SU-DHL-6 (cell line): ENCODE results near the gene PLEKHA7.
"Not testable (repeated sequence)": the region's sequence is repeated elsewhere in the genome, so short reads cannot be mapped to it uniquely, and the experiment has no call there.

ENCODE experiments used
- H2AFZ ChIP-seq: fragments of 200-600 bp; sonication (generic); 2 replicates; pipeline ENCODE4 v1.6.1; 2014; ENCODE audit warnings: low read depth, mild to moderate bottlenecking, moderate library complexity, mixed read lengths, antibody characterized with exemption, low read length; ENCODE audit not compliant: severe bottlenecking
- H3F3A ChIP-seq: fragments of 200-600 bp; shearing (Covaris generic); 2 replicates; pipeline ENCODE4 v1.6.0; 2016; ENCODE audit warnings: antibody characterized with exemption, mild to moderate bottlenecking; ENCODE audit not compliant: insufficient read depth
- H3K27ac ChIP-seq: fragments of 200-600 bp; sonication (generic); 2 replicates; pipeline ENCODE4 v1.5.1; 2016; ENCODE audit warnings: low read depth, mild to moderate bottlenecking, low read length, moderate library complexity, mixed read lengths
- H3K27me3 ChIP-seq: fragments of 200-600 bp; sonication (generic), shearing (Covaris generic); 2 replicates; pipeline ENCODE4 v1.6.0; 2014; ENCODE audit warnings: mild to moderate bottlenecking, low read length
- H3K36me3 ChIP-seq: fragments of 200-600 bp; sonication (generic); 2 replicates; pipeline ENCODE4 v1.6.1; 2014; ENCODE audit warnings: mild to moderate bottlenecking, low read length, mixed read lengths
- H3K4me2 ChIP-seq: fragments of 300-600, 200-600 bp; shearing (Covaris generic), sonication (generic); 2 replicates; pipeline ENCODE4 v1.6.0; 2014; ENCODE audit warnings: low read length, low read depth, mild to moderate bottlenecking; ENCODE audit not compliant: poor library complexity, severe bottlenecking
- H3K4me3 ChIP-seq: fragments of 200-600 bp; sonication (generic); 2 replicates; pipeline ENCODE4 v1.5.1; 2014; ENCODE audit warnings: antibody characterized with exemption, low read length, mild to moderate bottlenecking, mixed read lengths; ENCODE audit not compliant: insufficient read depth, poor library complexity, severe bottlenecking
- H3K79me2 ChIP-seq: fragments of 200-600 bp; sonication (generic); 2 replicates; pipeline ENCODE4 v1.6.1; 2014; ENCODE audit warnings: mild to moderate bottlenecking, low read length, moderate library complexity; ENCODE audit not compliant: insufficient read depth
- H3K9ac ChIP-seq: fragments of 200-600 bp; sonication (generic); 2 replicates; pipeline ENCODE4 v1.7.0; 2014; ENCODE audit warnings: mild to moderate bottlenecking, low read length
- H3K9me2 ChIP-seq: fragments of 200-600 bp; sonication (generic); replicated peaks from 2 replicates; pipeline ENCODE4 v1.6.1; 2014; ENCODE audit warnings: low read length; ENCODE audit not compliant: insufficient read depth
- H3K9me3 ChIP-seq: fragments of 200-600 bp; sonication (generic); 2 replicates; pipeline ENCODE4 v1.6.1; 2014; ENCODE audit warnings: low read length, mixed read lengths; ENCODE audit not compliant: insufficient read depth
- H4K20me1 ChIP-seq: fragments of 200-600 bp; sonication (generic); 2 replicates; pipeline ENCODE4 v1.6.1; 2014; ENCODE audit warnings: low read depth, mild to moderate bottlenecking, antibody characterized with exemption, low read length, moderate library complexity, mixed read lengths
- CTCF ChIP-seq: fragments of 200-600 bp; sonication (generic); IDR thresholded peaks from one replicate; pipeline ENCODE4 v1.5.1; 2017; ENCODE audit warnings: antibody characterized with exemption, mild to moderate bottlenecking, low read length, moderate library complexity; ENCODE audit not compliant: insufficient read depth, poor library complexity, severe bottlenecking
- EZH2phosphoT487 ChIP-seq: fragments of 200-600 bp; sonication (generic), shearing (Covaris generic); conservative IDR thresholded peaks from 2 replicates; pipeline ENCODE4 v1.6.1; 2018; ENCODE audit warnings: mild to moderate bottlenecking, antibody characterized with exemption, low read length, moderate library complexity, mixed read lengths

The PLEKHA7 gene

DNA sequence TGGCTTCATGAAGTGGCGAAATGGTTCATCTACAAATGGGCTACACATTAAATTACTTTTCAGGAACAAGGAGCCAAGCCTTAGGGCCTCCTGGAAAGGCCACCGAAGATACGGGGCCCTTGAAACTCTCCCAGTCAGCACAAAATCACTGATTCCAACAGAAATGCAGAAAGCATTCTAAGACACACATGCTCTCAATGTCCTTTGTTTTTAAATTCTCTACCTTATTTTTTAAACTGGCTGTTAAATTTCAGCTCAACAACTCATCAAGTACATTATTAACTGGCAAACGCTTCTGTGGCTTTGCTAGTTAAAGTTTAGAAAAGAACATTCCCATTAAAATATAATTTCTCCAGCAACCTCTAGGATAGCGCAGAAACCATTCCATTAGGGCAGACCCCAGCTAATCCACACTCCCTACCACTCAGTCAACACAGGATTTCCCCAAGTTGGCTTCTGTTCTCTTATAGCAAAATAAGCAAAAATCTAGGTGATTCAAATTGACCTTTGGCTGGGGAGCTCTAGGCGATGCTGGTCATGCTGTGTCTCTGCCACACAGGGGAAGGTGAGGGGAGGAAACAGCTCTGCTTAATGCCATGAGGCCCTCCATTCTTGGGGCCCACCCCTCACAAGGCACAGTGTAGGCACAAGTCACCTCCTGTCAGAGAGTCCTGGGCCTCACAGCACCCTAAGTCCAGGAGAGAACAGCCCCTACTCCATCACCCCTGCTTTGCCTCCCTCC is 47.1 kb downstream of the PLEKHA7 start:
- Histone ChIP-seq H3K9me2 (no peaks in the 10 kb centered on the region), H3K9me3 (no peaks in the 10 kb centered on the region), H3K27me3 (no peaks in the 10 kb centered on the region), H3K36me3 (no peaks in the 10 kb centered on the region), H3F3A (no peaks in the 10 kb centered on the region), H2AFZ (no peak overlapping the region), H3K4me2 (no peak overlapping the region), H3K27ac (no peak overlapping the region), H4K20me1 (no peaks in the 10 kb centered on the region), H3K79me2 (no peaks in the 10 kb centered on the region), H3K9ac (no peak overlapping the region), H3K4me3 (no peak overlapping the region)
- TF ChIP-seq CTCF: no peak
- no peak for TF ChIP-seq EZH2phosphoT487

DNA sequence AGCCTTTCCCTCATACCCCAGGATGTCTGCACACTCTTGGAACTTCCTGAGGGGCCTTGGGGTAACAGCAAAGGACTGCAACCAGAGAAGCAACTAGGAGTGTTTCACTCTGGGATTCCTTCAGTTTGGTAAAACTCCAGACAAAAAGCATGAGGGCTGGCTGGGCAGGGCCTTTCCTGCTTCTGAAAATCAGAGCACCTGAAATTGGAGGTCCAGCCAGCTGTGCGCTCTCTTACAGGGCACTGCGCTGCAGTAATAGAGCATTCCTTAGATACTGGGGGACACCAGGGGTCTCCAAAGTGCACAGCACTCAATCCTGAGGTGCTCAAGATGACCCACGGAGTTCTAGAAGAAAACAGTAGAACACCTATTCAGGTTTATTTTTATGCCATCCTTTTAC is 49.7 kb downstream of the PLEKHA7 start:
- Histone ChIP-seq H3K4me2 (no peak overlapping the region), H3K27ac (no peak overlapping the region), H3K27me3 (no peaks in the 10 kb centered on the region), H3K9ac (no peak overlapping the region), H3K9me2 (no peaks in the 10 kb centered on the region), H3K79me2 (no peaks in the 10 kb centered on the region), H3K9me3 (no peaks in the 10 kb centered on the region), H3K36me3 (no peaks in the 10 kb centered on the region), H4K20me1 (no peaks in the 10 kb centered on the region), H2AFZ (no peak overlapping the region), H3K4me3 (no peak overlapping the region), H3F3A (no peaks in the 10 kb centered on the region)
- TF ChIP-seq EZH2phosphoT487 (no peak), CTCF (no peak)

GRCh38 chr11:16963316-16963876 is 50.8 kb downstream of the PLEKHA7 start:
- Histone ChIP-seq H3F3A (no peaks in the 10 kb centered on the region), H3K36me3 (no peaks in the 10 kb centered on the region), H3K9me3 (no peaks in the 10 kb centered on the region), H4K20me1 (no peaks in the 10 kb centered on the region), H3K4me3 (no peak overlapping the region), H2AFZ (no peak overlapping the region), H3K4me2 (no peak overlapping the region), H3K27me3 (no peaks in the 10 kb centered on the region), H3K9ac (no peak overlapping the region), H3K79me2 (no peaks in the 10 kb centered on the region), H3K27ac (no peak overlapping the region), H3K9me2 (no peaks in the 10 kb centered on the region)
- TF ChIP-seq CTCF (no peak), EZH2phosphoT487 (no peak)

GRCh38 chr11:16962589-16962988 is 51.6 kb downstream of the PLEKHA7 start:
- H3K9ac ChIP-seq, H3K4me2 ChIP-seq, H3F3A ChIP-seq, H3K9me2 ChIP-seq, H3K27ac ChIP-seq, H3K36me3 ChIP-seq, H4K20me1 ChIP-seq, H3K4me3 ChIP-seq, H3K27me3 ChIP-seq, H3K9me3 ChIP-seq, H2AFZ ChIP-seq, H3K79me2 ChIP-seq: not testable (repeated sequence)
